ENCODE results near the gene HTATIP2.

Gene HTATIP2

GRCh38 chr11:20363500-20364340, at the start of gene HTATIP2:
TSS of gene HTATIP2 (plus strand) at chr11:20363714. CDS start at chr11:20364238, 524 bp downstream.
- H3K79me2 ChIP-seq (ENCODE audit: low read length): no peaks in the 10 kb centered on the region
- peak within 1 kb of the TSS; percentile 95 for H3K4me2 ChIP-seq (ENCODE audit: low read depth, low read length)
- H2AFZ ChIP-seq (ENCODE audit: low read length): peak within 1 kb of the TSS; percentile 93
- peak within 1 kb of the TSS; percentile 67 for H3K9ac ChIP-seq (ENCODE audit: low read length)
- H3K4me3 ChIP-seq (ENCODE audit: low read length): peak within 1 kb of the TSS; percentile 74
- peak; percentile 50 for DNase-seq
- TF ChIP-seq EZH2 (optimal IDR thresholded peaks at IDR 0.05; ENCODE audit: low read depth, low read length) (no peak), EZH2phosphoT487 (IDR thresholded peaks at IDR 0.05; ENCODE audit: low read length) (no peak)
- TF ChIP-seq, protein P1, sequence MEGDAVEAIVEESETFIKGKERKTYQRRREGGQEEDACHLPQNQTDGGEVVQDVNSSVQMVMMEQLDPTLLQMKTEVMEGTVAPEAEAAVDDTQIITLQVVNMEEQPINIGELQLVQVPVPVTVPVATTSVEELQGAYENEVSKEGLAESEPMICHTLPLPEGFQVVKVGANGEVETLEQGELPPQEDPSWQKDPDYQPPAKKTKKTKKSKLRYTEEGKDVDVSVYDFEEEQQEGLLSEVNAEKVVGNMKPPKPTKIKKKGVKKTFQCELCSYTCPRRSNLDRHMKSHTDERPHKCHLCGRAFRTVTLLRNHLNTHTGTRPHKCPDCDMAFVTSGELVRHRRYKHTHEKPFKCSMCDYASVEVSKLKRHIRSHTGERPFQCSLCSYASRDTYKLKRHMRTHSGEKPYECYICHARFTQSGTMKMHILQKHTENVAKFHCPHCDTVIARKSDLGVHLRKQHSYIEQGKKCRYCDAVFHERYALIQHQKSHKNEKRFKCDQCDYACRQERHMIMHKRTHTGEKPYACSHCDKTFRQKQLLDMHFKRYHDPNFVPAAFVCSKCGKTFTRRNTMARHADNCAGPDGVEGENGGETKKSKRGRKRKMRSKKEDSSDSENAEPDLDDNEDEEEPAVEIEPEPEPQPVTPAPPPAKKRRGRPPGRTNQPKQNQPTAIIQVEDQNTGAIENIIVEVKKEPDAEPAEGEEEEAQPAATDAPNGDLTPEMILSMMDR (IDR thresholded peaks at IDR 0.05; ENCODE audit: low read length): no peak
- no peaks in the 10 kb centered on the region for H3K36me3 ChIP-seq (replicated peaks; ENCODE audit: insufficient read depth, low read length)
- peaks cover 9% of the 10 kb centered on the region; the same call in 1 of the 2 replicates for H3K4me1 ChIP-seq (ENCODE audit: low read length)
- no peaks in the 10 kb centered on the region for H3K27me3 ChIP-seq (replicated peaks; ENCODE audit: insufficient read depth, low read length)
- H3K9me2 ChIP-seq (replicated peaks; ENCODE audit: insufficient read depth, low read length): no peaks in the 10 kb centered on the region
- no peak within 1 kb of the TSS for H3K27ac ChIP-seq (ENCODE audit: low read length)
- H3F3A ChIP-seq (ENCODE audit: insufficient read depth, low read length): no peaks in the 10 kb centered on the region
- H3K9me3 ChIP-seq (replicated peaks; ENCODE audit: insufficient read depth, low read length): no peaks in the 10 kb centered on the region
- H4K20me1 ChIP-seq (ENCODE audit: insufficient read depth, low read length): no peaks in the 10 kb centered on the region

DNA sequence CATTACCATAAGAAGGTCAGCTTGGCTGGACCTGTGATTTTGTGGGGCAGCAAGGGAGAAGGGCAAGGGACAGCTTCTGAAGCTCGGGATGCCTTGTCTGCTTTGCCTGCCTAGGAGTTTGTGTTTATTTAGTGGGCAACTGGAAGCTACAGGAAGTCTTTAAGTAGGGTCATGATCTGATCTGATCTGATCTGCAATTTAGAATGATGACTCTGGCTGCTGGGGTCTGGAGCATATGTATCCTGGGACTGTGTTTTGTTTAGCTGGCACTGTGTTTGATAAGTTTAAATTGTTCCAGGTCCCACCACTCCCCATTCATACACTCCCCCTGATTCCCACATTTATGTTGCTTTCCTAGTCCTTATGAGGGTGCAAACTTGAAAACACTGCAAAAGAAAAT, 47.7 kb upstream of the HTATIP2 start:
- H3K79me2 ChIP-seq (ENCODE audit: low read length): no peaks in the 10 kb centered on the region
- no peaks in the 10 kb centered on the region for H3F3A ChIP-seq (ENCODE audit: insufficient read depth, low read length)
- no peaks in the 10 kb centered on the region for H3K4me1 ChIP-seq (ENCODE audit: low read length)
- TF ChIP-seq, protein P1 (IDR thresholded peaks at IDR 0.05; ENCODE audit: low read length): no peak
- TF ChIP-seq EZH2 (optimal IDR thresholded peaks at IDR 0.05; ENCODE audit: low read depth, low read length) (no peak), EZH2phosphoT487 (IDR thresholded peaks at IDR 0.05; ENCODE audit: low read length) (no peak)
- no peaks in the 10 kb centered on the region for H4K20me1 ChIP-seq (ENCODE audit: insufficient read depth, low read length)
- no peaks in the 10 kb centered on the region for H3K9me2 ChIP-seq (replicated peaks; ENCODE audit: insufficient read depth, low read length)
- no peak overlapping the region for H3K4me3 ChIP-seq (ENCODE audit: low read length)
- no peaks in the 10 kb centered on the region for H3K9me3 ChIP-seq (replicated peaks; ENCODE audit: insufficient read depth, low read length)
- no peaks in the 10 kb centered on the region for H3K36me3 ChIP-seq (replicated peaks; ENCODE audit: insufficient read depth, low read length)
- no peak overlapping the region for H2AFZ ChIP-seq (ENCODE audit: low read length)
- H3K27ac ChIP-seq (ENCODE audit: low read length): no peak overlapping the region
- H3K27me3 ChIP-seq (replicated peaks; ENCODE audit: insufficient read depth, low read length): no peaks in the 10 kb centered on the region
- H3K4me2 ChIP-seq (ENCODE audit: low read depth, low read length): no peak overlapping the region
- no peak overlapping the region for H3K9ac ChIP-seq (ENCODE audit: low read length)
- DNase-seq: no peak

GRCh38 chr11:20321177-20321576, 42.3 kb upstream of the HTATIP2 start:
- Histone ChIP-seq H3K4me2 (ENCODE audit: low read depth, low read length) (no peak overlapping the region), H4K20me1 (ENCODE audit: insufficient read depth, low read length) (no peaks in the 10 kb centered on the region), H3K4me3 (ENCODE audit: low read length) (no peak overlapping the region), H3K27me3 (replicated peaks; ENCODE audit: insufficient read depth, low read length) (no peaks in the 10 kb centered on the region), H3K27ac (ENCODE audit: low read length) (no peak overlapping the region), H3K9me2 (replicated peaks; ENCODE audit: insufficient read depth, low read length) (no peaks in the 10 kb centered on the region), H3F3A (ENCODE audit: insufficient read depth, low read length) (no peaks in the 10 kb centered on the region), H3K79me2 (ENCODE audit: low read length) (no peaks in the 10 kb centered on the region), H3K9me3 (replicated peaks; ENCODE audit: insufficient read depth, low read length) (no peaks in the 10 kb centered on the region), H3K9ac (ENCODE audit: low read length) (no peak overlapping the region), H3K4me1 (ENCODE audit: low read length) (no peaks in the 10 kb centered on the region), H3K36me3 (replicated peaks; ENCODE audit: insufficient read depth, low read length) (no peaks in the 10 kb centered on the region), H2AFZ (ENCODE audit: low read length) (no peak overlapping the region)
- DNase-seq: no peak
- TF ChIP-seq, protein P1 (IDR thresholded peaks at IDR 0.05; ENCODE audit: low read length): no peak
- no peak for TF ChIP-seq EZH2 (optimal IDR thresholded peaks at IDR 0.05; ENCODE audit: low read depth, low read length)

All from MM.1S (cell line).